SH-SY5Y (cell line): ENCODE results near the gene TRPC5OS.

Source experiments
- GATA2 ChIP-seq: IDR thresholded peaks from 2 replicates; pipeline ENCODE4 v1.6.1; 2011; ENCODE audit warnings: mild to moderate bottlenecking, low read depth, low read length
- GATA3 ChIP-seq: IDR thresholded peaks from 2 replicates; pipeline ENCODE4 v1.6.1; 2011; ENCODE audit warnings: low read depth, mild to moderate bottlenecking, low read length, moderate library complexity

DNA sequence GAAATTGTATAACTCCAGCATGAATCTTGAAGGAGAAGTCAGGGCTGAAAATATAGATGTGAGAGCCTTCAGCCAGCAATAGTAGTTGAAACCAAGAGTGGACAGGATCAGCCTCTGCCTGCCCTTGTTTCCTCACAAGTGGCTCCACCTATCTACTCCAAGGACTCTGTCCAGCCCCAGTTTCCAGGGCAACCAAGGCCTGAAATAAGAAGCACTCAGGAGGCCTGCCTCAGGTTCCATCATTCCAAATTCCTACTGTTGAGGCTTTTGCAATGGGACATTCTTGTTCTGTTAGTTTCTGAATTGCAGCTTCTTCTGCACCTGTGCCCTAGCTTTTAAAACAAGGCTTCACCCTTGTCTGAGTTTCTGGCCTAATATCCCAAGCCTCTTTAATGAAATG is 41.6 kb downstream of the TRPC5OS start:
- TF ChIP-seq GATA2 (no peak), GATA3 (no peak)
